GM12865 (cell line): ENCODE measurements around the gene TREML2.

Experiments
- DNase-seq: peaks from one replicate; pipeline ENCODE4 v3.0.0; 2010; ENCODE audit warnings: low read depth
- H3K4me3 ChIP-seq: 2 replicates; pipeline ENCODE4 v1.5.1; 2011; ENCODE audit warnings: mild to moderate bottlenecking, low read depth, low read length, control low read depth
- CTCF ChIP-seq: IDR thresholded peaks from 2 replicates; pipeline ENCODE4 v1.5.1; 2011; ENCODE audit warnings: low read length, control low read depth, low read depth, inconsistent platforms; ENCODE audit not compliant: insufficient read depth; ENCODE audit errors: missing control alignments

TREML2 gene

GRCh38 chr6:41160933-41161332, 40.0 kb downstream of the TREML2 start:
- TF ChIP-seq CTCF, result no peak
- no peak overlapping the region for H3K4me3 ChIP-seq
- DNase-seq, result no peak

GRCh38 chr6:41159415-41160082, 41.4 kb downstream of the TREML2 start:
- TF ChIP-seq CTCF, result no peak
- no peak for DNase-seq
- no peak overlapping the region for H3K4me3 ChIP-seq

GRCh38 chr6:41157323-41157722, 43.6 kb downstream of the TREML2 start:
- no peak for DNase-seq
- no peak overlapping the region for H3K4me3 ChIP-seq
- no peak for TF ChIP-seq CTCF

- no peak overlapping the region for H3K4me3 ChIP-seq
- TF ChIP-seq CTCF, result no peak
- no peak for DNase-seq
Observed at GRCh38 chr6:41156771-41157170, 44.2 kb downstream of the TREML2 start.

GRCh38 chr6:41156001-41156400, 44.9 kb downstream of the TREML2 start:
- H3K4me3 ChIP-seq, result no peak overlapping the region
- DNase-seq, result no peak
- TF ChIP-seq CTCF, result no peak

- H3K4me3 ChIP-seq, result no peak overlapping the region
- DNase-seq, result no peak
- TF ChIP-seq CTCF, result no peak
Observed at GRCh38 chr6:41155132-41155805, 45.7 kb downstream of the TREML2 start.
